KMS-11 (cell line): ENCODE results near the gene RAPGEF1.

Experiments
- H2AFZ ChIP-seq: fragments of 200-600 bp; sonication (generic); 2 replicates; pipeline ENCODE4 v1.6.1; 2016; ENCODE audit warnings: antibody characterized with exemption, mixed run types, low read depth
- H3K27ac ChIP-seq: fragments of 200-600 bp; sonication (generic); 2 replicates; pipeline ENCODE4 v1.6.1; 2016; ENCODE audit warnings: mild to moderate bottlenecking, mixed run types
- H3K27me3 ChIP-seq: fragments of 200-600 bp; sonication (generic); 2 replicates; pipeline ENCODE4 v1.6.1; 2017; ENCODE audit warnings: mild to moderate bottlenecking, low read depth, mixed run types, moderate library complexity; ENCODE audit not compliant: insufficient read depth
- H3K36me3 ChIP-seq: fragments of 200-600 bp; sonication (generic); 2 replicates; pipeline ENCODE4 v1.6.1; 2017; ENCODE audit warnings: mild to moderate bottlenecking, mixed run types; ENCODE audit not compliant: insufficient read depth
- H3K4me1 ChIP-seq: fragments of 200-600 bp; sonication (generic); 2 replicates; pipeline ENCODE4 v1.6.1; 2016; ENCODE audit warnings: mild to moderate bottlenecking, low read depth, mixed run types; ENCODE audit not compliant: poor library complexity, severe bottlenecking
- H3K4me2 ChIP-seq: fragments of 200-600 bp; sonication (generic); 2 replicates; pipeline ENCODE4 v1.7.0; 2016; ENCODE audit warnings: mild to moderate bottlenecking, mixed run types
- H3K4me3 ChIP-seq: fragments of 200-600 bp; sonication (generic); IDR thresholded peaks from 2 replicates; pipeline ENCODE4 v1.6.1; 2017; ENCODE audit warnings: low read depth, low read length, mixed read lengths; ENCODE audit not compliant: insufficient read depth
- H3K79me2 ChIP-seq: fragments of 200-600 bp; sonication (generic); 2 replicates; pipeline ENCODE4 v1.6.1; 2016; ENCODE audit warnings: low read depth, mixed run types; ENCODE audit not compliant: insufficient read depth
- H3K9ac ChIP-seq: fragments of 200-600 bp; sonication (generic); 2 replicates; pipeline ENCODE4 v1.6.1; 2016; ENCODE audit warnings: mild to moderate bottlenecking, mixed run types
- H4K20me1 ChIP-seq: fragments of 200-600 bp; sonication (generic); 2 replicates; pipeline ENCODE4 v1.6.1; 2016; ENCODE audit warnings: mild to moderate bottlenecking, mixed run types; ENCODE audit not compliant: insufficient read depth
- TF ChIP-seq, protein P1 (sequence below): fragments of 200-600 bp; sonication (generic); conservative IDR thresholded peaks from 2 replicates; pipeline ENCODE4 v1.6.1; 2017; ENCODE audit warnings: low read depth, mild to moderate bottlenecking, antibody characterized with exemption, low read length, moderate library complexity, mixed read lengths

Gene RAPGEF1

DNA sequence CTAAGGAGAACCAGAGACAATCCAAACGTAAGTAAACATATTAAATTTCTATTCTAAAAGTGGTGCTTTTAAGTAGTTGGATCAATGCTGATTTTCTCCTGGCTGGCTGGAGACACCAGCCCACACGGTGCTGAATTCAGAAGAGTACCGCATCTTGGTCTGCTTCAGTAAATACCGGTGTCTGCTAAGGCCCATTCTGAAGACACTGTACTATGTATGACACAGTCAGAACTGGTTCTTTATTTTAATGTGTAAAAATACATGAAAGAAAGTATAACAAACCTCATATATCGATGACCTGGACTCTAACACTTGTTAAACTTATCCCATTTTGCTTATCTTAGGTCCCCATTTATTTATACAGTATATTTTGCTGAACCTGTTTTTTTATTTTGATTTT, 32.8 kb downstream of the RAPGEF1 start:
- Histone ChIP-seq H2AFZ (no peak overlapping the region), H3K4me2 (no peak overlapping the region), H3K4me3 (no peak overlapping the region), H3K27ac (no peak overlapping the region), H3K36me3 (no peaks in the 10 kb centered on the region), H3K79me2 (peaks cover 99% of the 10 kb centered on the region), H4K20me1 (peaks cover 22% of the 10 kb centered on the region), H3K4me1 (peaks cover 53% of the 10 kb centered on the region), H3K27me3 (no peaks in the 10 kb centered on the region), H3K9ac (no peak overlapping the region)
- TF ChIP-seq, protein P1, sequence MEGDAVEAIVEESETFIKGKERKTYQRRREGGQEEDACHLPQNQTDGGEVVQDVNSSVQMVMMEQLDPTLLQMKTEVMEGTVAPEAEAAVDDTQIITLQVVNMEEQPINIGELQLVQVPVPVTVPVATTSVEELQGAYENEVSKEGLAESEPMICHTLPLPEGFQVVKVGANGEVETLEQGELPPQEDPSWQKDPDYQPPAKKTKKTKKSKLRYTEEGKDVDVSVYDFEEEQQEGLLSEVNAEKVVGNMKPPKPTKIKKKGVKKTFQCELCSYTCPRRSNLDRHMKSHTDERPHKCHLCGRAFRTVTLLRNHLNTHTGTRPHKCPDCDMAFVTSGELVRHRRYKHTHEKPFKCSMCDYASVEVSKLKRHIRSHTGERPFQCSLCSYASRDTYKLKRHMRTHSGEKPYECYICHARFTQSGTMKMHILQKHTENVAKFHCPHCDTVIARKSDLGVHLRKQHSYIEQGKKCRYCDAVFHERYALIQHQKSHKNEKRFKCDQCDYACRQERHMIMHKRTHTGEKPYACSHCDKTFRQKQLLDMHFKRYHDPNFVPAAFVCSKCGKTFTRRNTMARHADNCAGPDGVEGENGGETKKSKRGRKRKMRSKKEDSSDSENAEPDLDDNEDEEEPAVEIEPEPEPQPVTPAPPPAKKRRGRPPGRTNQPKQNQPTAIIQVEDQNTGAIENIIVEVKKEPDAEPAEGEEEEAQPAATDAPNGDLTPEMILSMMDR = no peak

DNA sequence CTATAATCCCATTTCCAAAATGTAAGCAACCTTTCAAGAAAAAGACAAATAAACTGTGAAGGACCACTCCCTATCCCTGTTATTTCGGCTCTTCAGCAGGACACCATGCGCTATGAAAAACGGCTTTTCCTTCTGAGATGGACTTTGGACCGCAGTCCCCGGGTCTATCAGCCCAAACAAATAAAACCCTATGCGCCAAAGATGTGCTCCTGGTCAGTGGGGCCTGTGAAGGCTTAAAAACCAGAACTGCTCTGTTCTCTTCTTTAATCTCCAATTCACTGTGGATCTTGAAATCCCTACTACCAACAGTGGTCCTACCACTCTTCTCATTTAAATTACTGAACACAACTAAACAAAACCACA, 33.3 kb downstream of the RAPGEF1 start:
- Histone ChIP-seq H3K4me3 (no peak overlapping the region), H3K4me1 (peaks cover 54% of the 10 kb centered on the region), H3K36me3 (no peaks in the 10 kb centered on the region), H3K27ac (no peak overlapping the region), H3K9ac (no peak overlapping the region), H2AFZ (no peak overlapping the region), H3K27me3 (no peaks in the 10 kb centered on the region), H3K4me2 (no peak overlapping the region), H4K20me1 (peaks cover 26% of the 10 kb centered on the region), H3K79me2 (peaks cover 99% of the 10 kb centered on the region)
- TF ChIP-seq, protein P1 = no peak

DNA sequence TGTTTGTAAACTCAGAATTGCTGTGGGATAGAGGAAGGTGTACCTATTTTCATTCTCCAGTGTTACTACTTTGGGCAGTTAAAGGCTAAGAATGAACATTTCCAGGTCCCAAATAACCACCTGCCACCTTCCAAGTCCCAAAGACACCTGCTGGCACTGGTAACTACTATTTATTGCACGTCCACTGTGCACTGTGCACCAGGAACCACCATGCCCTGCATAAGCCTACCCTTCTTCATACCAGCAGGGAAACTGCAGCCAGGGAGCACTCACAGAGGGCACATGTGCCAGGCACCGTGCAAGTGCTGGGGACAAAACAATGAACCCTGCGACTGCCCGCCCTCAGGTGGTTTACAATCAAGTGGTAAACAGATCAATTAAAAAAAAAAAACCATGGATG, 34.9 kb downstream of the RAPGEF1 start:
- H4K20me1 ChIP-seq = peaks cover 16% of the 10 kb centered on the region
- TF ChIP-seq, protein P1 = no peak
- peak overlapping the region; percentile 33; the same call in 1 of the 2 replicates for H3K4me2 ChIP-seq
- H3K27me3 ChIP-seq = no peaks in the 10 kb centered on the region
- no peak overlapping the region for H3K9ac ChIP-seq
- H2AFZ ChIP-seq = no peak overlapping the region
- H3K27ac ChIP-seq = peak overlapping the region; percentile 26; the same call in 1 of the 2 replicates
- H3K79me2 ChIP-seq = peaks cover 99% of the 10 kb centered on the region
- H3K4me3 ChIP-seq = no peak overlapping the region
- H3K4me1 ChIP-seq = peaks cover 63% of the 10 kb centered on the region
- no peaks in the 10 kb centered on the region for H3K36me3 ChIP-seq

DNA sequence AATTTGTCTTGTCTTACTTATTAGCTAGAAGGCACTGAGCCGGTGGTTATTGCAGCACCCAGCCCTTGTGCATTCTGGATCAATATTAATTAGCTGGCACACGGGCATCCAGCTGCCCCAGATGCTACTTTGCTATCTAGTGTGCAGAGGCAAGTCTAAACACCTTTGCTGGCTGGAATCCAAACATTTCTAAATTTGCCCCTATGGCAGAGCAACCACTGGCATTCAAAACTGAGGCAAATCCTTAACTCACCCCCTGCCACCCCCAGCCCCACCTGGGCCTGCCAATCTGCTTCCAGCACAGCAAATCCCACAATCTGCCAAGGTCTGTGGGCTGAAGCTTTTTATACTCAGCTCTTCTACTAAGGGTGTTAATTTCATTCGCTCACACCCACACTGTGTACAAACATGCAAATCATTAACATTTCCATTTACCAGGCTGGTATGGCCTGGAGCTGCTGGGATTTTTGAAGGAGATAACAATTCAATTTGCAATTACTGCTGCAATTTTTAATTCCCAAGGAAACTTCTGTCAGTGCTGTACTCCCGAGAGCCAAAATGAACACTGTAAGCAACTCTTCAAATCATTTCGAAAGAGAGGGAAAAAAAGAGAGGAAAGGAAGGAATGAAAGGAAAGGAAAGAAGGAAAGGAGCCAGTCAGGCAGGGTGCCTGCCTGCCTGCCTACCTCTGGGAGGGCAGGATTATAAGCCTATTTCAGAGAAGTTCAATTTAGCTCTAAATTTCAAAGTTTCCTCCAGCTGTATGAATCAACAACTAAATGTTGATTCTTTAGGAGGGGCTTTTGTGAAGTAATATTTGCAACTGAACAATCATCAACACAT, 35.5 kb downstream of the RAPGEF1 start:
- Histone ChIP-seq H3K4me2 (peak overlapping the region; percentile 33), H3K4me1 (peaks cover 61% of the 10 kb centered on the region), H3K9ac (no peak overlapping the region), H3K79me2 (peaks cover 99% of the 10 kb centered on the region), H3K27ac (peak overlapping the region; percentile 26; the same call in 1 of the 2 replicates), H3K4me3 (no peak overlapping the region), H2AFZ (no peak overlapping the region), H3K27me3 (no peaks in the 10 kb centered on the region), H4K20me1 (peaks cover 16% of the 10 kb centered on the region), H3K36me3 (no peaks in the 10 kb centered on the region)
- TF ChIP-seq, protein P1 = no peak
